Left colon (tissue), 2 donors: ENCODE results near the gene MESD. TPM values are rescaled to one million over a fixed set of nuclear protein-coding genes. Genes with fewer than 3 reads are reported as not detected.

ENCODE experiments used
- ATAC-seq: fragments of 200-7000 bp; cut with Tn5 transposase; one replicate; pipeline ENCODE4 v1.9.1; 2020; ENCODE audit warnings: mild to moderate bottlenecking, moderate library complexity
- DNase-seq, 2 donors: peaks; one replicate each; pipeline ENCODE4 v3.0.0-alpha.2; 2020
- intact Hi-C, 2 donors: fragments of 100-400 bp; cut with DNase I in 1 of 2; cut with micrococcal nuclease in 1 of 2; formaldehyde crosslinking; loops; one replicate each; pipeline versions ENCODE4 v1.11.2 to v1.14.0; 2022; cut with DNase I, micrococcal nuclease
- total RNA-seq, 2 donors: library from RNA; stranded (reverse); fragmentation: NEBNext Ultra II Directional; extraction: Animal tissue kit (Norgen Biotek cat#: 25700); gene quantifications; one replicate each; pipeline ENCODE4 v1.2.1, GENCODE V29; 2021
- donor health status: DM: no; HTN: no; CAD: no.
- donor health status: DM: yes; HTN: yes; CAD: no.

The MESD gene
- total RNA-seq, 2 donors from 2014 or later, result 21.2 TPM

- no peak for ATAC-seq
- intact Hi-C loops, result loop anchor here in 1 of 2 donors (10.0 kb wide), 1 partner anchor 107 kb away; no protein-coding TSS in a partner anchor
- no peak for DNase-seq
These were observed 8.1 kb upstream of the MESD start for GRCh38 chr15:80997692-80998091.

DNA sequence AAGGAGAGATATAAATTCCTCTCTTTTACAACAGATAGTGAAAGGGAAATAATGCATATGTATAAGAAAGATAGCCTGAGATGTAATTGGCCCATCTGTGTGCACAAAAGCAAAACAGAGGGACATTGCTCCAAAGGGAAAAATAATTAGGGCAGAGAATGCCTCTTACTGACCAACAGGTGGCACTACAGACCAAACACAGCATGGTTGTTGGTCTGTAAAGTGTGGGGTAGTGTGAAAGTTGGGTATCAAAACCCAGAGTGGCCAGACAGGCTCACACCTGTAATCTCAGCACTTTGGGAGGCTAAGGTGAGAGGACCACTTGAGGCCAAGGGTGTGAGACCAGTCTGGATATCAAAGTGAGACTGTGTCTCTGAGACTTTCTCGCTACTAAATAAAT lies 6.6 kb upstream of the MESD start:
- DNase-seq (no peak), ATAC-seq (no peak)
- intact Hi-C loops, result loop anchor here in 1 of 2 donors (10.0 kb wide), 1 partner anchor 109 kb away; no protein-coding TSS in a partner anchor

GRCh38 chr15:80992441-80992840 lies 2.8 kb upstream of the MESD start:
- DNase-seq, result no peak
- intact Hi-C loops, result loop anchor here in 1 of 2 donors (10.0 kb wide), 1 partner anchor 112 kb away; no protein-coding TSS in a partner anchor
- no peak for ATAC-seq

DNA sequence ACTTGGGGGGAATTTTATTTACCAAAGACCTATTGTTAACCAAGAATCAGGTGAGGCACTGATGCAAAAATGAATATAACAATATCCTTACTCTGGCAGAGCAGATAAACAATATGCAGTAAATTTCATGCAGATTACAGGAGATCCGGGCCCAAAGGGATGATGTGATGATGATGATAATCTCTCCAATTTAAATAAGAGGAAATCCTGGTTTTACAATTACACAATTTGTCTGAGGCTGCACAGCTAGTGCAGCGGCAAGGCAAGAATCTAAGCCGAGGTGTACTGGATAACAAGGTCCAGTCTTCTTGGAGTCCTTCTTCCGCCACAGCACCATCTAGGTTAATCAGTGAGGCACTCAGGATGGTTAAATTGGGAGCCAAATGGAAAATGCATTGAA lies 2.4 kb upstream of the MESD start:
- intact Hi-C loops, result loop anchor here in 1 of 2 donors (10.0 kb wide), 1 partner anchor 113 kb away; no protein-coding TSS in a partner anchor
- ATAC-seq, result no peak
- no peak for DNase-seq

DNA sequence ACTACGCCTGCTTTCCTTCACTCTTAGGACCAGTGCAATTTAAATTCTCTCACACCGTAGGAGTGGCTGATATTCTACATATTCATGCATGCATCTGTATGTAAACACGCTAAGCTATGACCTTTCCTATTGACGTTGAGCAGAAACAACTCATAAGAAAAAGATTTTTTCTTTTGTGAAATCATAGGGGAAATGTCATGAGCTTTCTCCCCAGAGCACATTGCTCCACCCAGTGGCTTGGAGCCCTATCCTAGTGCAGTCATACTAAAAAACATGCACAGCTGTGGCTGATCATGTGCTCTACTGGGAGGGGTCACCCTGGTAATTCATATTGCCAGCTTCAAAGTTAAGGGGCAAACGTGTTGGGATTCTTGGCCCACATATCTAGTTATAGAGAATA lies 1.8 kb upstream of the MESD start:
- intact Hi-C loops, result loop anchor here in 1 of 2 donors (10.0 kb wide), 1 partner anchor 113 kb away; no protein-coding TSS in a partner anchor
- DNase-seq (peak; percentile 49 to 60), ATAC-seq (no peak)

DNA sequence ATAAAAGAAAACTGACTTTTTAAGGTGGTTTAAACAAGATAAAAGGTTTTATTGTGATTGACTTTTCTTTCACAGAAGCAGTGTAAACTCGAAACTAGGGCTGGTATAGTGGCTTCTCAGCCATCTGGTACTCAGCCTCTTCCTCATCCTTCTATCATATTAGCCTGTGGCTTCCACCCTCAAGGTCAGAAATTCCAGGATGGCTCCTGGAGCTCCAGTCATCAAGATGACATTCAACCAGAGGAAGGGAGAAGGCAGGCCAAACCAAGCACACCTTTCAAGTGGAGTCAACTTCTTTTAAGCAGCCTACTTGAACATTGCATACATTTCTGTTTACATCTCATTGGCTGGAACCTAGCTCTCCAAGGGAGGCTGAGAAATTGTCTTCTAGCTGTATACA lies 1.3 kb upstream of the MESD start:
- intact Hi-C loops, result loop anchor here in 1 of 2 donors (10.0 kb wide), 1 partner anchor 114 kb away; no protein-coding TSS in a partner anchor
- DNase-seq (no peak), ATAC-seq (no peak)

DNA sequence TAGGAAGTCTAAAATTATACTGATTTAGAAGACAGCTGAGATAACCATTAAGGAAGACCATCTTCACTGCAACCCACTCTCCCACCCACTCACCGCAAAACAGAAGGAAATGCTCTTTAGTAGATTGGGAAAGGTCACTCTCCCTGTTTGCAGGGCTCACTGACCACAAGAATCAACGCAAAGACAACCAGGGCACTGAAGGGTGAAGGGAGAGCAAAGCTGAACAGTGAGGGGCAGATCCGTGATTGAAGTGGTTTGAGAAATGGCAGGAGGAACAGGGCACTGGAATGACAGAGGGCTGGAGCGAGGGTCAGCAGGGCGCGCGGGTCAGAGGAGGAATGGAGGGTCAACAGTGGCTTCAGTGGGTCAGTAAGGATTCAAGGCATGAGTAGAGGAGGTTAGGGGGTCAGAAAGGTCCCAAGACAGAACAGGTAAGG lies 520 bp downstream of the MESD start:
- ATAC-seq (peak; percentile 6), DNase-seq (no peak)
- intact Hi-C loops, result no loop called here

DNA sequence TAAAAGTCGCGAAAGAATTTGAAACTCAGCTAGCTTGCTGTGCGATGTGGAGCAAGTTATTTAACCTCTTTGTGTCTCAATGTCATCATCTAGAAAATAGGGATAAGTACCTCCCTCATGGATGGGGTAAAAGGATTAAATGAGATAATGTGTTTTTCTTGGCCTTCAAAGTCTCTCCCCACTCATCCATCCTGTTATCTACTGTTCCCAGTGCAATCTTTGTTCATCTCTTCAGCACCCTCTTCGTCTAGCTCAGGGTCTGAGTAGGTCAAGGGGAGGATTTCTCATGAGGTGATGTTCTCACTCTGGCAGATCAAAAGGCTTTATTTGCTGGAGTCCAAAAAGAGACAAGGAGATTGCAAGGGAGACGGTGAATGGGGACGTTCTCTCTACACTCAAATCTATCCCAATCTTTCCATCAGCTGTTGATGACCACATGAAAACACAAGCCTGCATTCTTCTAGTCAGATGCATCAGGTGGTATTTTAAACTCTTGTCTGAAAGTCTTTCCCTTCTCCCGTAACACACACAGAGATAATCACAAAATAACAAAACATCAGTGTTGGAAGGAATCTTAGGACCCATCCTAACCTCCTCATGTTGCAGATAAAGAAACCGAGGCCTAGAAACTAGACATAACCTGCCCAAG lies 1.3 kb downstream of the MESD start:
- intact Hi-C loops, result no loop called here
- DNase-seq, result no peak
- ATAC-seq, result no peak

DNA sequence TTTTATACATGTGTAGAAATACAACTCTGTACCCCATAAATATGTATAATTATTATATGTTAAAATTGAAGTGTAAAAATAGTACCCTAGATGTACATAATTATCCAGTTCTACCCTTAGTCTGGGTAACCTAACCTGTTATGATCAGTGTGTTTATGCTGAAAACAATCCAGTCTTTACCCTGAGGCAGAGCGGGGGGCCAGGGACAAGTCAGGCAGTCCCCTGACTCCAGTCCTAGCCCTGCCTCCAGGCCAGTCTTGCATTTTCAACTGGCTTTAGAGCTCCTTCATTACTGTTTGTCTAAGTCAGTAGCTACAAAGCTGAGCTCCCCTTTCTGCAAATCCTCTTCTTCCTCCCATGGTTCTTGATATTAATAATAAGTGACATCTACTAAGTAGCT lies 3.1 kb downstream of the MESD start:
- DNase-seq (no peak), ATAC-seq (no peak)
- intact Hi-C loops, result no loop called here

GRCh38 chr15:80985981-80986380 lies 3.6 kb downstream of the MESD start:
- intact Hi-C loops, result no loop called here
- DNase-seq (no peak), ATAC-seq (no peak)

GRCh38 chr15:80984856-80985255 lies 4.8 kb downstream of the MESD start:
- DNase-seq, result no peak
- ATAC-seq, result no peak
- intact Hi-C loops, result no loop called here

GRCh38 chr15:80982839-80983238 lies 6.8 kb downstream of the MESD start:
- intact Hi-C loops, result no loop called here
- ATAC-seq (no peak), DNase-seq (no peak)

- ATAC-seq, result no peak
- intact Hi-C loops, result no loop called here
- no peak for DNase-seq
These were observed 7.4 kb downstream of the MESD start for GRCh38 chr15:80982205-80982604.

DNA sequence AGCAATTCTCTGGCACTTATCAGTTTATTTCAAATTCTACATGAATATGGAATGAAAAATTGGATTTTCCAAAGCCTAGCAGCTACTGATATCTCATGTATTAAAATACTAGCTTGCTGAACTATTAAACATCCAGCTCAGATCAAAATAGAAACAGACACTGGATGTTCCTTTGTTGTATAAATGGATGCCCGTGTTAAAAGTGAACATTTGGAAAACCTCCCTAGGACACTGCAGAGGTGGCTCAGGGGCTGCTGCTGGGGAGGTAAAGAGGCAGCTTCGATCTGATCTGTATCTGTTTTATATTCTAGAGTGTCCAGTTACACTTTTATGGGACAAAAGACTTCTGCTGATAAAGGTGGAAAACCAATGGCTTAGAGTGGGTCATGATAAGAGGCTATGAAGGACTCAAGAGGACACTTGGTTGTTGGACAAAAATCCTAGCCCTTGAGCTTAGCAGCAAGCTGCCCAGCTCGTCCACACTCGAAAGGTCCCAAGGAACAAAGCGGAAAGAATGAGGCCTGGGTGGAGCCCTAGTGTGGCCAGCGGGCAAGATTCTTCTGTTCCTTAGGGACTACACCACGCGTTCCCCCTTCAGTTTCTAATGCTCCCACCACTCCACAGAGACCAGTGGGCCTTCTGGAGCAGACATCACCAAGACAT lies 9.9 kb downstream of the MESD start:
- intact Hi-C loops, result loop anchor here in 1 of 2 donors (5.0 kb wide), 1 partner anchor 288 kb away; no protein-coding TSS in a partner anchor
- DNase-seq, result no peak
- ATAC-seq, result no peak

GRCh38 chr15:80978685-80979329 lies 10.8 kb downstream of the MESD start:
- intact Hi-C loops, result loop anchor here in 1 of 2 donors (5.0 kb wide), 1 partner anchor 288 kb away; no protein-coding TSS in a partner anchor
- DNase-seq, result no peak
- no peak for ATAC-seq

- DNase-seq, result peak; percentile 56 to 81
- intact Hi-C loops, result loop anchor here in 1 of 2 donors (5.0 kb wide), 1 partner anchor 290 kb away; no protein-coding TSS in a partner anchor
- ATAC-seq, result peak; percentile 98
These were observed 12.0 kb downstream of the MESD start for GRCh38 chr15:80977627-80978036.

GRCh38 chr15:80976851-80977250 lies 12.8 kb downstream of the MESD start:
- intact Hi-C loops, result loop anchor here in 1 of 2 donors (5.0 kb wide), 1 partner anchor 290 kb away; no protein-coding TSS in a partner anchor
- ATAC-seq (no peak), DNase-seq (no peak)

DNA sequence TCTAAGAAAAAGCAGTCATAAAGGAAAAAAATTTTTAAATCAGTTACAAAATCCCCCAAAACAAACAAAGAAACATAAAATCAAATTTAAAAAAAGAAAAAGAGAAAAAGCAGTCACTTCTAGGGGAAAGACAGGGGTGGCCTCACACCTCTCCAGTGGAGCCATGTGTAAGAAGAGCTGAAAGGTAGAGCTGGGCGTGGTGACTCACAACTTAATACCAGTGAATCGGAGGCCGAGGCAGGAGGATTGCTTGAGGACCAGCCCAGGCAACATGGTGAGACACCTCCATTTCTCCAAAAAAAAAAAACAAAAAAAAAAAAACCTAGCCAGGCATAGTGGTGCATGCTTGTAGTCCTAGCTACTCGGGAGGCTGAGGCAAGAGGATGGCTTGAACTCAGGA lies 14.7 kb downstream of the MESD start:
- ATAC-seq, result no peak
- intact Hi-C loops, result loop anchor here in 1 of 2 donors (5.0 kb wide), 1 partner anchor 292 kb away; no protein-coding TSS in a partner anchor
- DNase-seq, result no peak

DNA sequence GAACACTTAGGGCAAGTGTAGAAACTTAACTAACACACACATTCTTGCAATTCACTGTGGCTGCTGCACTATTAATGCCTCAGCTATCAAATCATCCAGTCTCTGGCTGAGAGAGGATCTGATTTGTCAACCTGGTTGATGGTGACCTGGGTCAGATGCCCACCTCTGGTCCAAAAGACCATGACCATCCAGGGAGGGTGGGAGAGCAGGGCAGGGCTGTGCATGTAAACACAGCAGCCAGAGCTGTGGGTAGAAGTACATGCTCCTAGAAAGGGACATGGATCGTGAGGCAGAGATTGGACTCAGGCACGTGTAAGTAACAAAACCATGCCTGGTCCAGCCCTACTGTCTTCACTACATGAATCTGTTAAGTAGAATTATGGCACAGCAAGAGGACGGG lies 17.3 kb downstream of the MESD start:
- ATAC-seq (no peak), DNase-seq (no peak)
- intact Hi-C loops, result no loop called here
